ENCODE data around the gene NCK2.

NCK2 gene

GRCh38 chr2:105737980-105738657, 6.6 kb upstream of the NCK2 start:
- Histone ChIP-seq H3K27ac (ENCODE audit: low read depth, low read length) (no peak overlapping the region), H3K4me3 (ENCODE audit: low read depth in 1 of 2, low read length in 2 of 2) (no peak overlapping the region), H3K9me3 (ENCODE audit: low read length) (no peaks in the 10 kb centered on the region), H3K4me1 (ENCODE audit: insufficient read depth, low read length) (no peaks in the 10 kb centered on the region), H3K36me3 (ENCODE audit: insufficient read depth, low read length) (no peaks in the 10 kb centered on the region), H3K9ac (ENCODE audit: low read length) (no peak overlapping the region), H3K27me3 (ENCODE audit: control insufficient read depth in 1 of 2, insufficient read depth in 2 of 2, low read length in 2 of 2) (no peaks in the 10 kb centered on the region)

- Histone ChIP-seq H3K4me3 (ENCODE audit: low read depth in 1 of 2, low read length in 2 of 2) (no peak overlapping the region), H3K9ac (ENCODE audit: low read length) (no peak overlapping the region)
Observed at GRCh38 chr2:105738658-105739241, 6.0 kb upstream of the NCK2 start.

GRCh38 chr2:105739426-105739825, 5.3 kb upstream of the NCK2 start:
- no peak overlapping the region for H3K27ac ChIP-seq (ENCODE audit: low read depth, low read length)
- H3K9ac ChIP-seq (ENCODE audit: low read length) = no peak overlapping the region
- no peaks in the 10 kb centered on the region for H3K9me3 ChIP-seq (ENCODE audit: low read length)
- no peaks in the 10 kb centered on the region for H3K36me3 ChIP-seq (ENCODE audit: insufficient read depth, low read length)
- H3K4me1 ChIP-seq (ENCODE audit: insufficient read depth, low read length) = peaks cover 5% of the 10 kb centered on the region
- no peaks in the 10 kb centered on the region for H3K27me3 ChIP-seq (ENCODE audit: control insufficient read depth in 1 of 2, insufficient read depth in 2 of 2, low read length in 2 of 2)
- H3K4me3 ChIP-seq (ENCODE audit: low read depth in 1 of 2, low read length in 2 of 2) = no peak overlapping the region

More at GRCh38 chr2:105738658-105739241, 6.0 kb upstream of the NCK2 start:
- Histone ChIP-seq H3K36me3 (ENCODE audit: insufficient read depth, low read length) (no peaks in the 10 kb centered on the region), H3K27me3 (ENCODE audit: control insufficient read depth in 1 of 2, insufficient read depth in 2 of 2, low read length in 2 of 2) (no peaks in the 10 kb centered on the region), H3K4me1 (ENCODE audit: insufficient read depth, low read length) (peaks cover 1% of the 10 kb centered on the region), H3K27ac (ENCODE audit: low read depth, low read length) (no peak overlapping the region), H3K9me3 (ENCODE audit: low read length) (no peaks in the 10 kb centered on the region)

- Histone ChIP-seq H3K9ac (ENCODE audit: low read length) (no peak overlapping the region), H3K36me3 (ENCODE audit: insufficient read depth, low read length) (no peaks in the 10 kb centered on the region), H3K27ac (ENCODE audit: low read depth, low read length) (no peak overlapping the region), H3K4me3 (ENCODE audit: low read depth in 1 of 2, low read length in 2 of 2) (no peak overlapping the region), H3K9me3 (ENCODE audit: low read length) (no peaks in the 10 kb centered on the region), H3K27me3 (ENCODE audit: control insufficient read depth in 1 of 2, insufficient read depth in 2 of 2, low read length in 2 of 2) (no peaks in the 10 kb centered on the region), H3K4me1 (ENCODE audit: insufficient read depth, low read length) (peaks cover 5% of the 10 kb centered on the region)
Observed at GRCh38 chr2:105739944-105740530, 4.7 kb upstream of the NCK2 start.

GRCh38 chr2:105741174-105741573, 3.5 kb upstream of the NCK2 start:
- H3K4me1 ChIP-seq (ENCODE audit: insufficient read depth, low read length) = peaks cover 7% of the 10 kb centered on the region
- no peak overlapping the region for H3K4me3 ChIP-seq (ENCODE audit: low read depth in 1 of 2, low read length in 2 of 2)
- H3K36me3 ChIP-seq (ENCODE audit: insufficient read depth, low read length) = no peaks in the 10 kb centered on the region
- no peak overlapping the region for H3K27ac ChIP-seq (ENCODE audit: low read depth, low read length)
- H3K9ac ChIP-seq (ENCODE audit: low read length) = no peak overlapping the region
- no peaks in the 10 kb centered on the region for H3K9me3 ChIP-seq (ENCODE audit: low read length)
- H3K27me3 ChIP-seq (ENCODE audit: control insufficient read depth in 1 of 2, insufficient read depth in 2 of 2, low read length in 2 of 2) = no peaks in the 10 kb centered on the region

- H3K27ac ChIP-seq (ENCODE audit: low read depth, low read length) = no peak overlapping the region
- H3K9me3 ChIP-seq (ENCODE audit: low read length) = no peaks in the 10 kb centered on the region
- no peaks in the 10 kb centered on the region for H3K27me3 ChIP-seq (ENCODE audit: control insufficient read depth in 1 of 2, insufficient read depth in 2 of 2, low read length in 2 of 2)
- no peak overlapping the region for H3K9ac ChIP-seq (ENCODE audit: low read length)
- no peak overlapping the region for H3K4me3 ChIP-seq (ENCODE audit: low read depth in 1 of 2, low read length in 2 of 2)
- H3K36me3 ChIP-seq (ENCODE audit: insufficient read depth, low read length) = no peaks in the 10 kb centered on the region
- peaks cover 12% of the 10 kb centered on the region for H3K4me1 ChIP-seq (ENCODE audit: insufficient read depth, low read length)
Observed at GRCh38 chr2:105741617-105742016, 3.1 kb upstream of the NCK2 start.

GRCh38 chr2:105744091-105744908, 412 bp upstream of the NCK2 start:
- H3K27me3 ChIP-seq (ENCODE audit: control insufficient read depth in 1 of 2, insufficient read depth in 2 of 2, low read length in 2 of 2) = no peaks in the 10 kb centered on the region
- H3K9ac ChIP-seq (ENCODE audit: low read length) = peak overlapping the region; percentile 31
- peaks cover 28% of the 10 kb centered on the region for H3K4me1 ChIP-seq (ENCODE audit: insufficient read depth, low read length)

GRCh38 chr2:105746177-105747080, 1.7 kb downstream of the NCK2 start:
- Histone ChIP-seq H3K27ac (ENCODE audit: low read depth, low read length) (no peak overlapping the region), H3K4me1 (ENCODE audit: insufficient read depth, low read length) (peaks cover 37% of the 10 kb centered on the region), H3K27me3 (ENCODE audit: control insufficient read depth in 1 of 2, insufficient read depth in 2 of 2, low read length in 2 of 2) (no peaks in the 10 kb centered on the region), H3K9me3 (ENCODE audit: low read length) (no peaks in the 10 kb centered on the region), H3K36me3 (ENCODE audit: insufficient read depth, low read length) (no peaks in the 10 kb centered on the region), H3K4me3 (ENCODE audit: low read depth in 1 of 2, low read length in 2 of 2) (peak overlapping the region in 1 of 2 donors; percentile 73), H3K9ac (ENCODE audit: low read length) (peak overlapping the region; percentile 73)

More at GRCh38 chr2:105744091-105744908, 412 bp upstream of the NCK2 start:
- Histone ChIP-seq H3K27ac (ENCODE audit: low read depth, low read length) (peak overlapping the region; percentile 59), H3K36me3 (ENCODE audit: insufficient read depth, low read length) (no peaks in the 10 kb centered on the region), H3K9me3 (ENCODE audit: low read length) (no peaks in the 10 kb centered on the region), H3K4me3 (ENCODE audit: low read depth in 1 of 2, low read length in 2 of 2) (peak overlapping the region; percentile 60 to 67)

GRCh38 chr2:105747254-105747894, 2.7 kb downstream of the NCK2 start:
- H3K9ac ChIP-seq (ENCODE audit: low read length) = no peak overlapping the region
- H3K36me3 ChIP-seq (ENCODE audit: insufficient read depth, low read length) = no peaks in the 10 kb centered on the region
- no peak overlapping the region for H3K27ac ChIP-seq (ENCODE audit: low read depth, low read length)
- H3K4me3 ChIP-seq (ENCODE audit: low read depth in 1 of 2, low read length in 2 of 2) = peak overlapping the region in 1 of 2 donors; percentile 73
- H3K9me3 ChIP-seq (ENCODE audit: low read length) = no peaks in the 10 kb centered on the region
- H3K27me3 ChIP-seq (ENCODE audit: control insufficient read depth in 1 of 2, insufficient read depth in 2 of 2, low read length in 2 of 2) = no peaks in the 10 kb centered on the region
- peaks cover 37% of the 10 kb centered on the region for H3K4me1 ChIP-seq (ENCODE audit: insufficient read depth, low read length)

- H3K36me3 ChIP-seq (ENCODE audit: insufficient read depth, low read length) = no peaks in the 10 kb centered on the region
- H3K9me3 ChIP-seq (ENCODE audit: low read length) = no peaks in the 10 kb centered on the region
- no peaks in the 10 kb centered on the region for H3K27me3 ChIP-seq (ENCODE audit: control insufficient read depth in 1 of 2, insufficient read depth in 2 of 2, low read length in 2 of 2)
- no peak overlapping the region for H3K4me3 ChIP-seq (ENCODE audit: low read depth in 1 of 2, low read length in 2 of 2)
- H3K9ac ChIP-seq (ENCODE audit: low read length) = no peak overlapping the region
- H3K4me1 ChIP-seq (ENCODE audit: insufficient read depth, low read length) = peaks cover 37% of the 10 kb centered on the region
- no peak overlapping the region for H3K27ac ChIP-seq (ENCODE audit: low read depth, low read length)
Observed at GRCh38 chr2:105747991-105748390, 3.3 kb downstream of the NCK2 start.

All from muscle layer of colon (tissue), 2 donors.